HG02970 (cell line): Measurements from ENCODE around the gene GGTA1.
"Not testable (repeated sequence)": the region's sequence is repeated elsewhere in the genome, so short reads cannot be mapped to it uniquely, and the experiment has no call there.

Source experiments
- ATAC-seq: cut with Tn5 transposase; IDR thresholded peaks from one replicate; pipeline ENCODE4 v1.9.1; 2021; ENCODE audit warnings: mild to moderate bottlenecking, moderate library complexity, moderate number of reproducible peaks; ENCODE audit not compliant: unreplicated experiment, low FRiP score

The GGTA1 gene

DNA sequence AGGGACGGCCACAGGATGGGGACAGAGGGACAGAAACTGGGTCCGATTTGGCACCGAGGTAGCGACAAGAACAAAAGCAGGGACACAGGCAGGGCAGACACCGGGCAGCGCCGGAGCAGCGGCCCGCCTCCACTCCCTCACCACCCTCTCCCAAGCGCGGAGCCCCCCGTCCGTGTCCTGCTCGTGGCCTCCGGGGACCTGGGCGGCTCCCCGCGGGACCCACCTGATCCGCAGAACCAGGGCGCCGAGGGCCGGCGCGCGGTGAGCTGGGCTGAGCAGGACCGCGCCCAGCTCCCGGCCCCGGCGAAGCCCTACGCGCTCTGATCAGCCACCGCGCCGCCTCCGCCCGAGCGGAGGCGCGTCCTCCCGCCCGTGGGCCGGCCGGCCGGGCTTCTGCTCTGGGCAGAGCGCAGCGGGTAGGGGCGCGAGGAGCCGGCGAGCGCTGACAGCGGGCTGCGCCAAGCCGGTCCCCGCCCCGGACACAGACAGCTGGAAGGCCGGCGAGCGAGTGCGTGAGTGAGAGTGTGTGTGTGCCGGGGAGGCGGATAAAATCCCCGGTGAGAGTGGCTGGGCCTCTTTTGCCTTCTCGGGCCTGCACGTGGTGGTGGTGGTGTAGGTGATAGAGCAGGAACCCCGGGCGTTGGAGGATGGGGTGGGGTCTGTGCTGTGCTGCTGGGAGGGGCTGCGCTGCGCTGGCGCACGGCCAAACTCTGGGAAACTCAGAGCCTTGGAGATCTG is at the start of gene GGTA1:
GGTA1 (minus strand) TSS at position 418 of the 738 bp plus-strand sequence. CDS start 31,922 bp downstream, outside the sequence.
- ATAC-seq: no peak

DNA sequence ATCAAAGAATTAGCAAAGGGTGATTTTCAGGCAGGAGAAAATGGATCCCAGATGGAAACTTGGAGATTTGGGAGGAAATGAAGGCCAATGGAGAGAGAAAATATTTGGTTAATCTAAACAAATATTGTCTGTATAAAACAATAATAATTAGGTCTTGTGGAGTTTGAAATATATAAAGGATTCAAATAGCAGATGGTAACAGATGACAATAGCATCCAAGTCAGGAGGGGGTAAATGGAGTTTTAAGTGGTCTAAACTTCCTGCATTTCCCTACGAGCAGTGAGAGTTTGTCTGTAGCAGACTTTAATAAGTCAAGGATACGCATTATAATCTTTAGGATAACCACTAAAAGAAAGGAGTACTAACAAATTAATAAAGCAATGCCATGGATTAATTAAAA is 49.0 kb upstream of the GGTA1 start:
- no peak for ATAC-seq

DNA sequence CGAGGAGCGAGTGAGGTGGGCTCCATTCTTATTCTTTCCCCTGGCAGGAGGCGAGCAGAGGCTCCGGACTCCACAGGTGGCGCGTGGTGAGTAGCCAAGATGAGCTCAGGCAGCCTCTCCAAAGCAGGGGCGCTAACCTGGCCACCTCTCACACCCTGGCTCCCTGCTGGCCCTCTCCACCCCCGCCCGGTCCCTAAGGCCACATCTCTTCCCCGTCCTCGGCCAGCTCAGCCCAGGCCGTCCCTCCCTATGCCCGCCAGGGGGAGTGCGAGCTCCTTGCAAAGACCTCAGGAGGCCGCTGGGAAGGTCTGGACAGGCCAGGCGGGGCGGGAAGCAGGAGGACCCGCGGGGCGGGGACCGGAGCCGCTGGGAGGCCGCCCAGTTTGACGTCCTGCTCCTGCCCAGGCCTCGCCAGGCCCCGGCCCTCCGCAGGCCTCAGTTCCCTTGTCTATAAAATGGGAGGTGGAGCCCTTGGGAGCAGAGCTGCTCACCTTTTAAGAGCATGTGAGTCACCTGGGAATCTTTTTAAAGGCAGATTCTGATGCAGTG is 46.3 kb upstream of the GGTA1 start:
- no peak for ATAC-seq

DNA sequence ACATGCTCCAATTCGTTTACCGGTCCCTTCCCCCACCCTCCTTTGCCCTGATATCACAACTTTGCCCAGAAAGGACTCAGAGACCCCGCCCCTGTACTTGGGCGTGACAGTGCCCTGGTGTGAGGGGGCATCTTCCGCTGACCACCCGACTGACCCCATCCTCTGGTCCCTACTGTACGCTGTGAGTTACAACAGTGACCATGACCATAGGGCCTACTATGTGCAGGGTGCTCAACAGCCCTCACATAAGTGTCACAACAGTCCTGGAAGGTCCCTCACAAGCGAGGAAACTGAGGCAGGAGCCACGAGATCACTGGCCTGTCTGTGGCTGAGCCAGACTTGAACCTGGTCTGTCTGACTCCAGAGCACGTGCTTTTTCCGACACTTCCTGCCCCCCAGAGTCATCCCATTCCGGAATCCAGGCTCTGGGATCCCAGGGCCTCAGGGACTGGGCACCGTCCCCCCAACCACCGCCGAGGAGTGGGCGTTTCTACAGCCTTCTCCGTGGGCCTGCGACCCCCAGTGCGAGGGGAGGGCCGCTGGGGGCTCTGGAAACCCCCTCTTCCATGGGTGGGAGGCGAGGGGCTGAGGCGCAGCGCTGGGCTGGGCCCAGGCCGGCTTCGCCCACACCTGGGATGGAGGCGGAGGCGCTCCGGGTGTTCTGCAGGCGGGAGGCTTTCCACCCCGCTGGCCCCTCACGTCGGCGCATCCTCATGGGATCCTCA is 45.7 kb upstream of the GGTA1 start:
- ATAC-seq: no peak

DNA sequence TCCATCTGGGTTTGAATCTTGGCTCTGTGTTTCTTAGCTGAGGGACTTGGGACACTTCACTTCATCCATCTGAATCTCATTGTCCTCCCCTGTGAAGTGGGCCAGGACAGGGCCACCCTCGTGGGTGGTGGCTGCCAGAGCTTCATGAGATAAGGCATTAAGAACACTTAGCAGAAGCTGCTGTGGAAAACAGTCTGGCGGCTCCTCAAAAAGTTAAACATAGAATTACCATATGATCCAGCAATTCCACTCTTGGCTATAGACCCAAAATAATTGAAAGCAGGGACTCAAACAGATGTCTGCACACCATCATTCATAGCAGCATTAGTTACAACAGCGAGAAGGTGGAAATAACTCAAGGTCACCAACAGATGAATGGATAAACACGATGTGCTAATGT is 42.4 kb upstream of the GGTA1 start:
- ATAC-seq: no peak

DNA sequence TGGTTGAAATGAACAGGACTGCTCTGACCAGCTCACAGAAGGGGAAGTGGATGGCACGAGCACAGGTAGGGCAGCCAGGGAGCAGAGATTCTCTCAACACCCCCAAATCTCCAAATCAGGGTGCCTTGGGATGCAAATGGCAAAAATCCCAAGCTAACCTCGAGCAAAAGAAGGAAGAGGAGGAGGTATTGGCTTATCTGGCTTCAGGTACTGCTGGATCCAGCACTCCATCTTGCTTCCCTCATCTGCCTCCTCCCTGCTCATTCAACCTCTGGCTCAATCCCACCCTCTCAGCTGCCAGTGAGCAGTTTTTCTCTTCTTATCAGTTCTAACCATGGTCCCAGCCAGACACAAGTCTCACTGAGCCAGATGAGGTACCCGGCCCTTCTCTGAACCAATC is 41.6 kb upstream of the GGTA1 start:
- ATAC-seq: no peak

DNA sequence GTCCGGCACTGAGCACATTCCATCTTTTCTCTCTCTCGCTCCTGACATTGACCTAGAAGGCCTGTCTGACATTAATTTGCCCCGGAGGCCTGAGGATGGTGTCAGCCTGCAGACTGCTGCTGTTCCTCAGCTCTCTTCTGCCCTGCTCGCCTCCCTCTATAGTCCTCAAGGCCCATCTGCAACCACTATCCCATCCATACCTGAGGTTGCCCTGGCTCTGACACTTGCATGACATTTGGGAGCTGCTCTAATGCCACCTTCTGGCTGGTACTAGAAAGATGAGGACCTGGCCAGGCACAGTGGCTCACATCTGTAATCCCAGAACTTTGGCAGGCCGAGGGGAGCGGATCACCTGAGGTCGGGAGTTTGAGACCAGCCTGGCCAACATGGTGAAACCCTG is 38.6 kb upstream of the GGTA1 start:
- ATAC-seq: no peak

DNA sequence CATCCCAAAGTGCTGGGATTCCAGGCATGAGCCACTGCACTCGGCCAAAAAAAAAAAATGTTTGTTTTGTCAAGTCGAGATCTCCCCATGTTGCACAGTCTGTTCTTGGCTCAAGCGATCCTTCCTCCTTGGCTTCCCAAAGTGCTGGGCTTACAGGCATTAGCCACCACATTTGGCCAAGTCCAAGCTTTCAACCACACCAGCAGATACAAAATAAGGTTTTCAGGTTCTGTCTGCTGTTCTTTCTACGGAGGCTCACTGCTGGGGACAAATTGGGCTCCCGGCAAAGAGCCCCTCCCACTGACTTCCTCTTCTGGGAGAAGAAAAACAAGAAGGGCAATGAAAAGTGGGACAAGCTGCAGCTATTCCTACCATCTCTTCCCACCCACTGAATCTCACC is 37.6 kb upstream of the GGTA1 start:
- no peak for ATAC-seq

DNA sequence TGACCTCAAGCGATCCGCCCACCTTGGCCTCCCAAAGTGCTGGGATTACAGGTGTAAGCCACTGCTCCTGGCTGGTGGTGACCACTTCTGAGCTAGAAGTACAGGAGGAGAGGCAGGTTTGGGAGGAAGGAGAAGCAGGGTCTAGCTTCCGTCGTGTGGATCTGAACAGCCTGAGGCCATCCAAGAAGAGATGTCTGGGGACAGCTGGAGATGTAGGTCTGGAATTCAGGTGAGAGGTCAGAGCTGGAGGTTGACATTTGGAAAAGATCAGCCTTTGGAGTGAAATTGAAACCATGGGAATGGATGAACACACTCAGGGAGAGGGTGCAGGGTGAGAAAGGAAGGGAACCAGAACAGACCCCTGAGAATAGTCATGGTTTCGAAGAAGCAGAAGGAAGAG is 33.2 kb upstream of the GGTA1 start:
- ATAC-seq: no peak

DNA sequence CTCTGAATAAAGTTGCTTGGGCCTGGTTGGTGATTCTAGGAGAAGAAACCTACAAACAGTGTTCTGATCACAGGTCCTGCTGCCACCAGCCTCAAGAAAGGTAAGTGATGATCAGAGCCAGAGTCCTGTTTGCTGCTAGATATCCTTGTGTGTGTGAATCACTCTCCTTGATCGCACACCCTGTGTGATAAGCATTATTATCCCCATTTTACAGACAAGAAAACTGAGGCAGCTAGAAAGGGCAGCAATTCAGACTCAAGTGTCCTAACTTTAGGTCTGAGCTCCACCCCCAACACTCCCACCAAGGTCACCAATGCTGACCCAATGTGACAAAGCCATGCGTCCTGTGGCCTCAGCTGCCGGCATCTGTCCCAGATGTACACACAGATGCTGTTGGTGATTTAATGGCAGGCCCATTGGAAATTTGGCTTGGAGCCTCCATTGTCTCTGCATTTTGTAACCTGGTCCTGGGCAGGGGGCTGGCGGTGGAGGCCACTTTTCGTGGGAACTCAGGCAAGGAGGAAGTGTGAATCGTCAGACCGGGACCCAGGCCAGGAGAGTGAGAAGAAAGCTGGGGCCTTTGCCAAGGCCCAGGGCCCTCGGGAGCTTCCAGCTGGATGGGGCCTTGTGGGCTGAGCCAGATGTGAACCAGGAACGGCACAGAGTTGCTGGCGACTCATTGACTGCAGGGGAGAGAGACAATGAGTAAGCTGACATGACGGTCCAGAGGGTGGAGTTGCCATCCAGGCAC is 29.8 kb upstream of the GGTA1 start:
- no peak for ATAC-seq

DNA sequence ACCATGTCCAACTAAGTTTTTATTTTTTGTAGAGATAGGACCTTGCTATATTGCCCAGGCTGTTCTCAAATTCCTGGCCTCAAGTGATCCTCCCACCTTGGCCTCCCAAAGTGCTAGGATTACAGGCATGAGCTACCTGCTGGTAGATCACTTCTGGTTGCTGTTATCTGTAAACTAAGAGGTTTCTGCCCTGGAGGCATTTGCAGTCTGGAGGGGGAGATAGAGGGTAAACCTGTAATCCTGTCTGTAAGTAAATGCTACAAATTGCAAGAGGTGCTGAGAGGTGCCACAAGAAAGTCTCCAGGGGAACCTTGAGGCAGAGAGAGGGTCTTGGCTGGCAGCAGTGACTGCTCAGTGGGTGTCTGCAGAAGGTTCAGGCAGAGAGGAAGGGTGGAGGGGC is 29.0 kb upstream of the GGTA1 start:
- ATAC-seq: no peak

DNA sequence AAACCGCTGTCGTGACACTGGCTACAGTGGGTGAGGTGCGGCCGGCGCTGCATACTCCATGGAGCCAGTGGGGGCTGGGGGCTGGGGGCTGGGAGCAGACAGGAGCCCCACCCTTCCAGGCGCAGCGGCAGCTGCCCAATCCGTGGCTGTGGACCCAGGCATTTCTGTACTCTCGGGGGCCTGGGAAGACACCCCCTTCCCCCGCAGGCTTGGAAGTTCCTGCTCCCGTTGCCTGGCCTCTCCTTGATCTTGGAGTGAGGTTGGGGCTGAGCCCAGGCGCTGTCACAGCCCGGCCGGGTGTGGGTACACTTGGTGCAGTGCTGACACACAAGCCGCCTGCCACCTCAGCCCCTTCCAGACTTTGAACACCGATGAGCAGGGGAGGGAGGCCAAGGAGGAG is 27.7 kb upstream of the GGTA1 start:
- ATAC-seq: no peak

DNA sequence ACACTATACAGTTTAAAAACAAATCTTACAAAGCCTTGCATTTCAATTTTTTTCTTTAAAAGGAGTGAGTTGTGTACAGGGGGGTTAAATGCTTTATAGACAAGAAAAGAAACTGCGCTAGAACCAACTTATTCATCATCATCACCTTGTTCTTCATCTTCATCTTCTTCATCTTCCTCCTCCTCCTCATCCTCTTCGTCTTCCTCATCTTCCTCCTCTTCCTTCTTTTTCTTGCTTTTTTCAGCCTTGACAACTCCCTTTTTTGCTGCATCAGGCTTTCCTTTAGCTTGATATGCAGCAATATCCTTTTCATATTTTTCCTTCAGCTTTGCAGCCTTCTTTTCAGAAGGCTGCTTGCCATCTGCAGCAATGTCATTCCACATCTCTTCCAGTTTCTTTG is 20.0 kb upstream of the GGTA1 start:
- ATAC-seq: not testable (repeated sequence)

DNA sequence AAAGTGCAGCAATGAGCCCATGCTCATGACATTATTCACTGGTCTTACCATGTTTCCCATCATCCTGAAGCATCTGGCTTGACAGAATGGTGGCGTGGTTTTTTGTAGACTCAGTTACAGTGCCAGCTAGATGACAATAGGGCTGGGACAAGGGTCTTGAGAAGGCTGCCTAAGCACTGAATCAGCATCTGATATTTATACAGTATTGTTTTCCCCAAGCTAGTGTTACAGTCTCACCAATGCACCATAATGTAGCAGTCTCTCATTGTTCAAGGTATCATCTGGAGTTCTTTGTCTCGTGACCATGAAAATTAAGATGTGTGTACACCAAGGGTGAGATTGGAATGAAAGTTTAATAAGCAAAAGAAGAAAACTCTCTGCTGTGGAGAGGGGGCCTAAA is 19.0 kb upstream of the GGTA1 start:
- ATAC-seq: no peak

DNA sequence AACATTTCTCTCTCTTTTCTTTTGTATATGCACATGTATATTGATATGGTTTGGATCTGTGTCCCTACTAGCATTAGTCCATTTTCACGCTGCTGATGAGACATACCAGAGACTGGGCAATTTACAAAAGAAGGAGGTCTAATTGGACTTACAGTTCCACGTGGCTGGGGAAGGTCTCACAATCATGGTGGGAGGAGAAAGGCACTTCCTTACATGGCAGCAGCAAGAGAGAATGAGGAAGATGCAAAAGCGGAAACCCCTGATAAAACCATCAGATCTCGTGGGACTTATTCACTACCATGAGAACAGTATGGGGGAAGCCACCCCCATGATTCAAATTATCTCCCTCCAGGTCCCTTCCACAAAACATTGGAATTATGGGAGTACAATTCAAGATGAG is 13.5 kb upstream of the GGTA1 start:
- ATAC-seq: not testable (repeated sequence)

DNA sequence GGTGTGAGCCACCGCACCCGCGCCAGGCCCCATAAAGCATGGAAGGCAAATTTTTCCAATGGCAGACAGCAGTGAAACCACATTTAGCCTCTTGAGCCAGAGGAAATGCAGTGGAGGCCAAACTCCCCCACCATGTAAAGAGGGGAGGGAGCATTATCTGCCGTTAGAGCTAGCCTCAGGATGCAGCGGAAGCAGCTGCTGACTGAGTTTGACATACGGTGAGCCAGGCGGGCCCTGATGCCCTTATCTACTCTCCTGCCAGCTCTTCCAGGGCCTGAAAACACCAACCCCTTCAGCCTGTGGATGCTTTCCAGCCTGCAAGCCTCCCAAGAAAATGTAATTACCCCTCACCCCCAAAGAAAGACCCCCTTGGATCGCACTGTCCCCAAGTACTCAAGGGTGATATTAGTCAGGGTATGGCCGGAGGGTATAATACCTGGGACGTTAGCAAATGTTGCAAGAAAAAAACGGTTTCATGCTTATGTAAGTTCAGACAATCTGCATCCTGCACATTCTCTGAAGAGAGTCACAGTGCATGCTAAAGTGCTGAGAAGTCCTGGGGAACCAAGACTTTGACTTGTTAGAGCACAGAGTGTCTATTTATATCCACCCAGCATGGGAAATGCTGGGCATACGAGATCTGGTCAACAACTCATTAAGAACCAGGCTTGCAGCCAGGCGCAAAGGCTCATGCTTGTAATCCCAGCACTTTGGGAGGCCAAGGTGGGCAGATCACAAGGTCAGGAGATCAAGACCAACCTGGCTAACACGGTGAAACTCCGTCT is 11.3 kb upstream of the GGTA1 start:
- ATAC-seq: no peak

DNA sequence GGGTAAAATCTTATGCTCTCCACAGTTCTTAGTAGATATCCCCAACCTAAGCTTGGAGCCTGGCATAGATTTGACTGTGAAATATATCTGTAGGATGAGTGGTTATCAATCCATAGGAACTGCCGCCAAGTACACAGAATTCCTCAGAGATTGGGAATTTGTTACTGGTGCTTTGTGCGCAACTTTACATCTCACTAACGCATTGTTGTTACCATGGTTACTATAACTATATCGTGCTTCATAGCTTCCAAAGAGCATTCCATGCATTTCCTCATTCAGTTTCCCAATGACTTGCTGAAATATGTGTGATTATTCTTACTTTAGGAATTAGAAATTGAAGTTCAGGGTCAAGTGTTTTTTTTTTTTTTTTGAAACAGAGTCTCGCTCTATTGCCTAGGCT is 9.5 kb upstream of the GGTA1 start:
- no peak for ATAC-seq

DNA sequence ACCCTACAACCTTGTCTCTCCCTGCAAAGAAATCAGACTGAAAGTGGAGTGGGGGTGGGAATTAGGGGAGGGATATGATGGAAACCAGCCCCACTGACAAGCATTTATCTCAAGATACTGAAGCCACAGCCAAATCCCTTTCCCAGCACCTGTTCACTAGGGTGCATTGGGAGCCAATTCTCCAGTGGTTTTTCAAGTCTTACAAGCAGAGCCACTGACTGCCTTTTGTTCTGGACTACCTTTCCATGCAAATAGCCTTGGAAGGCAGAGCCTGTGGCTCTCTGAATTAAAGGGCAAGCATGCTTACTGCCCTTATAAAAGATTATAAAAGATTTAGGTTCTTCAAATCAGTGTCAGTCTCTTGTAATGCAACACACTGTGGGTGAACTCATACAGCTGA is 8.8 kb upstream of the GGTA1 start:
- ATAC-seq: no peak

DNA sequence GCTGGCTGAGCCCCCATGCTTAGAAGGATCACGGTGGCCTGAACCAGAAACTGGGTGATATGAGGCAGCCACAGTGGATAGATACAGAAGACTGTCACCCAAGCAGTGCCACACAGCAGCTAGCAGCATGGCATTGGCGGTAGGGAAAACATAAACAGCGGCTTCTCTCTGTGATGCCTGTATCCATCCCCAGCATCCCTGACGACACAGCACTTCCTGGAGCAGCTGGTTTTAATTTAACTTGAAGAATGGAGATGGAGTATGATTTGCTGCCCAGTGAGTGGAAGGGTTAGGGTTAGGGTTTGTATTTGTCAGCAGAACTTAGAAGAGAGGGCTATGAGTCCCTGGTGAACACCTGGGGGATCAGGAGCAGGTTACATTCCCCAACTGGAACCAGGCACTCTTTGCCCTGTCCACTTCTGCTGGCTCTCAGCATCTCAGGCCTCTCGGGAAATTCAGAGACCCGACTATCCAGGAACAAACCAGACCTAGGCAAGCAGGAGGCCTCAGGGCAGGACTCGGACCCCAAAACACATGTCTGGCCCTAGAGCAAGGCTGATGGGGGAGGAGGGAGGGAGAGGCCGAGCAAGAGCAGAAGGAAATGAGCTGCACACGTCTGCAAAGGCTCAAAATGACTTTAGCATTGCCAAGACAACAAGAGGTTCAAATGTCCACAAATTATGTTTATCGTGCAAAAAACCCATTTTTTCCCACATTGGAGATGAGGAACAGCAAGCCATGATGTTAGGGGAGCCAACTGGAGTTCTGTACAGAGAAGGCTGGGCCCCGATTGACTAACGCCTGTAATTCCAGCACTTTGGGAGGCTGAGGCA is 6.5 kb upstream of the GGTA1 start:
- ATAC-seq: no peak

DNA sequence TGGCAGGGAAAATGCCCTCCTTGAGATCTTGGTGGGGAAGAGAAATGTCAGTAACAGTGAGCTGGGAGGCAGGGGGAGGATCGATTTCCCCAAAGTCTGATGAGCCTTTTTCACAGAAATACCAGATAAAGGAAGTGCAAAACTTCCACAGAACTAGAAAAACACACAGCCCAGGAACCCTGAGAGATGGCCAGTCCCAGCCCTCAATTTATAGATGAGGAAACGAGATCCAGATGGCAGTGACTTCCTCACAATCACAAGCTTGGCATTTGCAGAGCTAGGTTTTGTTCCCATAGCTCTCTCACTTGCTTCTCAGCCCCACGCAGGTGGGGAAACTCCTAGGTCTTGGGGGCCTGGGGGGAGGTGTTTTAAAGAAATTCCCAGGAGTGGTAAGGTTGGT is 3.8 kb upstream of the GGTA1 start:
- ATAC-seq: no peak
